Medulla oblongata (tissue), 1 donor: Measurements from ENCODE around the gene ZNF699.
"Not testable (repeated sequence)": the region's sequence is repeated elsewhere in the genome, so short reads cannot be mapped to it uniquely, and the experiment has no call there.

Experiments used
- DNase-seq: peaks from one replicate; pipeline ENCODE4 v3.0.0-alpha.2; 2015; ENCODE audit errors: extremely low spot score

Gene ZNF699

DNA sequence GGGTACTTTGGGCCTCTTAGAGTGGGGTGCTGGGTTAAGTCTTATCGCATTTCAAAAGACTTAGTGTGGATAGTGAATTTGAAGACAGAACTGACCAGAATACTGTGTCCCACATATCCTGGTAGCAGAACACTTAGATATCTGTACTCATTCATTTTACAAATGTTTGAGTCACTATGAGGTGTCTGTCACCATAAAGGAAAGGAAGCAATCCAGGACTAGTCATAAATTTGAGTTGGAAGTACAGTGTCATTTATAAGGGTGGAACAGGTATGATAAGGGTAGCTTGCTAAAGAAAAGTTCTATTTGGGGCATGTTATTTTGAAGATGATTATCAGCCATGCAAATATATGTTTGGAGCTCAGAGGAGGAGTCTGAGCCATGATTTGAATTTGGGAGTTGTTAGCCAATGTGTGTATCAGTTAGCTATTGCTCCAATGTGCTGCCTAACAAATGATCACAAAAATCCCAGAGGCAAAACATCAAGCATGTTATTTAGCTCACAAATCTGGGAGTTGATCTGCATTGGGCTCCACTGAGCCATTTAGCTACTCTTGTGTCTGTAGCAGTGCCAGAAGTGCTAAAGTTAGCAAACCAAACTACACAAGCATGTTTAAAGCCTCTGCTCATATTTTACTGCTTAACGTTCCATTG, 20.3 kb downstream of the ZNF699 start:
- DNase-seq: no peak

GRCh38 chr19:9283485-9283884, 26.2 kb downstream of the ZNF699 start:
- DNase-seq: not testable (repeated sequence)

DNA sequence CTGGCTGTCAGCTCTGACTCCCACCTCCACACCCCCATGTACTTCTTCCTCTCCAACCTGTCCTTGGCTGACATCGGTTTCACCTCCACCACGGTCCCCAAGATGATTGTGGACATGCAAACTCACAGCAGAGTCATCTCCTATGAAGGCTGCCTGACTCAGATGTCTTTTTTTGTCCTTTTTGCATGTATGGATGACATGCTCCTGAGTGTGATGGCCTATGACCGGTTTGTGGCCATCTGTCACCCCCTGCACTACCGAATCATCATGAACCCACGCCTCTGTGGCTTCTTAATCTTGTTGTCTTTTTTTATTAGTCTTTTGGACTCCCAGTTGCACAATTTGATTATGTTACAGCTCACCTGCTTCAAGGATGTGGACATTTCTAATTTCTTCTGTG, 58.4 kb downstream of the ZNF699 start:
- DNase-seq: no peak

GRCh38 chr19:9250630-9251029, 59.0 kb downstream of the ZNF699 start, which contains the start of gene OR7E24:
OR7E24 (plus strand) TSS chr19:9250930; CDS start chr19:9251044, 114 bp downstream.
- no peak for DNase-seq
